Measurements from ENCODE around the gene FN3K.

- TF ChIP-seq GATA3 (IDR thresholded peaks at IDR 0.05; ENCODE audit: low read depth, low read length), result no peak
- TF ChIP-seq GATA2 (IDR thresholded peaks at IDR 0.05; ENCODE audit: low read depth, low read length), result no peak
Measured at GRCh38 chr17:82690786-82691489, 44.5 kb upstream of the FN3K start.
